HG03060 (cell line): ENCODE data around the gene GRAMD2A.

Experiments used
- ATAC-seq: cut with Tn5 transposase; IDR thresholded peaks from one replicate; pipeline ENCODE4 v1.9.1; 2021; ENCODE audit warnings: low read depth, moderate number of reproducible peaks; ENCODE audit not compliant: unreplicated experiment

The GRAMD2A gene

DNA sequence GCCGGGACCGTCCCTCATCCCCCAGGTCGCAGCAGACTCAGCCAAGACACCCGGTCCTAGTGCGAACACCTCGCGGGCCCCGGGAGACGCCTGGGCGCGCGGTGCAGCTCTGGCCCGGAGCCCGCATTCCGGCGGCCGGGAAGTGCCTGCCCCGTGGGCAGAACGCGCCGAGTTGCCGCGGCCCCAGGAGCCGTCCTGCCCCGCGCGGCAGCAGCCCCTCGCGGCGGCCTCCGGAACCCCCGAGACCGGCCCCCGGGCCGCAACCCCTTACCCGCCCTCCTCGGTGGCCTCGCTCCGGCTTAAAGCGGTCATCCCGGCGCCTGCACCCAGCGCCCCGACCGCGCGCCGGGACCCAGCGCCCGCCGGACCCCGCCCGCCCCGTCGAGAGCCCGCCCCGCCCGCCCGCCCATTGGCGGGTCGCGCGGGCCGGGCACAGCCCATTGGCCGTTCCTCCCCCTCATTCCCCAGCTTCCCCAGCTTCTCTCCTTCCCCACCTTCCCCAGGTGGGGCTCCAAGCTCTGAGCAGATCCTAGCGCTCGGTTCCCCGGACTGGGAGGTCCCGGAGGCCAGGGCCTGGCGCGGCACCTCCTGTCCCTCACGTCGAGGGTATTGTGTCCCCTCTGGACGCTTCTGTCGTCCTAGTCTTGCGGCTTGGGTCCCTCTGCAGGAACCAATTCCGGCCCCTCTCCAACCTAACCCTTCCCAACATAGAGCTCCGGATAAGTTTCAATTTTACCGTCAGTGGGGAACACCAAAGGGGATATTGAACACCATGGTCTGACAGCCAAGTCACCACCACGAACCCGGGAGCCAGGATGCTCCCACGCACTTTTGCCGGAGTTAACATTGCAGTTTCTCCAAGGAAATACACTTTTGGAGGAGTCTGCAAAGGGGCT, at the start of gene GRAMD2A:
GRAMD2A (minus strand) TSS at position 328 of the 896 bp plus-strand sequence.
- ATAC-seq, result no peak

DNA sequence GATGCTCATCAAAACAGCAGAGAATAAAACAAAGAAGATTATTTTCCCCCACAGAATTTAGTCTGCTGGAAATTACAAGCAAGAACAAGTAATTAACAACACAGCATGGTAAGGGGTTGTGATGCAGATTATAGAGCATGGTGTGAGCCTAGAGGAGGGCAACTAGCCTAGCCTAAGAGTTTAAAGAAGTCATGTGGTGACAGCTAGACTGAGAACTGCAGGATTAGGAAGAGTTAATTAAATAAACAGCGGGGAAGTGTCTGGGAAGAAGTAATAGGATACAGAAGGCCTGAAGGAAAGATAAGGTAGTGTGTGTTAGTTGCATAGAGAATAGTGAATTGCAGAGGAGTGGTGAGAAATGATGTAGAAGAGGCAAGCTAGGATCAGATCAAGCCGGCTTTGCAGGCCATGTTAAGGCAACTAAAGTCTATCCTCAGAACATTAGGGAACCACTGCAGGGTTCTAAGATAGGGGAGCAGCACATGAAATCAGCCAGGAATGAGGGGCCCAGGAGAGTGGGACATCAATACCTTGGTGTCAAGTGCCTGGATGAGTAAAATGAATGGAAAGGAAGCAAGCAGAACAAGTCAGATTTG, 45.3 kb upstream of the GRAMD2A start:
- ATAC-seq, result no peak

DNA sequence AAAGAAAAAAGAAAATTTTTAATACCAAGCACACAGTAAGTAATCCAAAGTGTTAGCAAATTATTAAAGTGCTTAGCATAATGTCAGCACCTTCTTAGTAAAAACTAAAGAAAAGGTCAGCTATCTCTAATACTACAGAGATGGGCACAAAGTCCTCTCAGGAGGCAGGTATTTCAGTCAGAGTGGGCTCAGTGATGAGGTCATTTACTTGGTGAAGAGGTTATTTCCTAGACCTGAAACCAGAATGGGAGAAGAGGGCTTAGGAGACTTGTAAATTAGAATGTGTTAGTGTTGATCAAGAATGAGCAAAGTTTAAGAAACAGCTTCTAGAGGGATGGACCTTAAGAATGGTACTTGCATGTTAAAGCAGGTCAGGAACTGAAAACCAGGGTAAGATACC, 42.1 kb upstream of the GRAMD2A start:
- ATAC-seq, result no peak

DNA sequence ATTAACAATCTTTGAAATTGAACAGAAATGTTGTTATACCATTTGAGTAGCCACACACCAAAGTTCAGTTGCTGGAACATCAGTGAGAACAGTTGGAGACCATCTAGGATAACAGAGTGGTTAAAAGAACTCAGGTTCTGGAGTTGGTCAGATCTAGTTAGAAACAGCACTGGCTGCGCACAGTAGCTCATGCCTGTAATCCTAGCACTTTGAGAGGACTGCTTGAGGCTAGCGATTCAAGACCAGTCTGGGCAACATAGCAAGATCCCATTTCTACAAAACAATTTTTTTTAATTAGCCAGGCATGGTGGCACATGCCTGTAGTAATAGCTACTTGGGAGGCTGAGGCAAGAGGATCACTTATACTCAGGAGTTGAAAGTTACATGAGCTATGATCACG, 41.0 kb upstream of the GRAMD2A start:
- ATAC-seq, result no peak

DNA sequence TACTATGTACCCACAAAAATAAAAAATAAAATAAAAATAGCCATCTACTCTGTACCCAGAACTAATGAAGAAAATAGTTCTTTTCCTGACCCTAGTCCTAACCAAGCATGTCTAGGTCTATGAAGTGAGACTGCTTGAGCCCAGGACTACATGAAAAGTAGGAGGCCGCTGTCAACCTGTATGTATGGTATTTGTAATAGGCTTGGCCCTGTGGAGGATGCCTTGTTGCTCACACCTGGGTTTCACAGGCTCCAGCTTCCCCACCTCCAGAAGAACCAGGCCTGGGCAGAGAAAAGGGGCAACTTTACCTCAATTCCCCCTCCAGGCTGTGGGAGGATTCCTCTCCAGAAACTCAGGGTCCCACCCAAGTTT, 40.3 kb upstream of the GRAMD2A start:
- ATAC-seq, result no peak

DNA sequence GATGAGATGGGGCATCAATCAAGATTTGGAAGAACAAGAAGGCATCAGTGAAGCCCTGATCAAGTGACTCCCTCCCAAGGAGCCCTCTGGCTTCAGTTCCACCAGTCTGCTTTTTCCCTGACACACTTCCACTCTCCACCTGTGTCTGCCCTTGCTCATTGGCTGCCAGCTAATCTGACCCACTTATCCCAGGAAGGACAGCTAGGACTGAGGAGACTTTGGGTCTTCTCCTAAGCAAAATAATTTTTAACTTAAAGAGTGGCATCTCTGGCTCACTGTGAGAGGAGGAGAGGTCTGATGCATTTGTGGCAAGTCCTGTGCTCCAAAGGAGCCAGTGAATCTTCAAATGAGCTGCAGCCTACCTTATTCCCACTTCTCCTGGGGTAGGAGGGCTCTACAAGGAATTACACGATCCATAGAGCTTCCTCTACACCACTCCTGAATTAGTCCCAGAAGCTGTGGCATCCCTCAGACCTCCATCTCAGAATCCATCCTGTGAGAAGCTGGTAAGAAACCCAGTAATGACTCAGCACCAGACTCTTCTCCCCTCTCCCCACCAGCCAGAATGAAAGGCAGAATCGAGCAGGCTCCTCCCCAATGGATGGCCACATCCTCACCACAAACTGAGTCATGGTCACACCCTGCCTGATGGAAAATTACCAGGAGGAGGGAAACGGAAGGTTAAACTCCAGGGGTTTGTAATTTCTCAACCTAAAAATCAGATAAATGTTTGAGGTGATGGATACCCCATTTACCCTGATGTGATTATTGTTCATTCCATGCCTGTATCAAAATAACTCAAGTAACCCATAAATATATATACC, 39.7 kb upstream of the GRAMD2A start:
- peak; percentile 46 for ATAC-seq

DNA sequence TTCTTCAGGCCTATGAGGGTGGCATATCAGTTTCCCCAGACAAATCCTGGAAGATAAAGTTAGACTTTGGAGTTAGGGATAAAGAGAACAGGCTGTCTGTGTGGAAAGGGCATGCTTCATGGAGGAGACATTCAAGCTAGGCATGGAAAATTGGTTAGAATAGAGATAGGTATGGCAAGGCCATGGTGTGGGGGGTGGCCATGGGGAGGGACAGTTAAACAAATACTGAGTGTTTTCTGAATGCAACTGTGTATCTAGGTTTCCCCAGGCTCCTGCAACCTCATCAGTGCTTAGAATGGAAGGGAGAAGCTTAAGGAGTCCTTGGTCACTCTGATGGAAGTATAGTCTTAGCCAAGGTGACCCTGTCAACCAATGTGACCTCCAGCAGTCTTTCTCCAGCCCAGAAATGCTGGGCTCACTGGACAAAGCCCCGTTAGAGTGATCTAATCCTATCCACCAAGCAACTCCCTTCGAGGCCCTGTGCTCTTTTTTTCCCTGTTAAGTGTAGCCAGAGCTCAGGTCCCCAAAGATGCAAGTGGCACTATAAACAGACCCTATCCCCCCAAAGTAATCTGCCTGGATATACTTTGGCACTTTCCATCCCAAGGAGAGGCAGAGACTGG, 38.9 kb upstream of the GRAMD2A start:
- no peak for ATAC-seq

DNA sequence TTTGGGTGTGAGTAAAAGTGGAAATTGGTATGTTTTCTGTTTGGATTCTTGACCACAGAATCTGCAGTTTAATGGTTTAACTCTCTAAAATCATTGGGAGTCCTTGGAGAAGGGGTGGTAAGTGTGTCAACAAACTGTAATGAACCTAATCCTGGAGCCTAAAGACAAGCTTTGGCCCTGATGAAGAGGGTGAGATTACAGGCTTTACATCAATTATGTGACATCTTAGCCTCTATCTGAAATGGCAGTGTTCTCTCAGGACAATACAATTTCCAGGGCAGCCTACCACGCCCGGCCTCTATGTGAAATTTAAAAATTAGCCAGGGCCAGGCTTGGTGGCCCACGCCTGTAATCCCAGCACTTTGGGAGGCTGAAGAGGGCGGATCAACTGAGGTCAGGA, 37.7 kb upstream of the GRAMD2A start:
- ATAC-seq, result no peak

DNA sequence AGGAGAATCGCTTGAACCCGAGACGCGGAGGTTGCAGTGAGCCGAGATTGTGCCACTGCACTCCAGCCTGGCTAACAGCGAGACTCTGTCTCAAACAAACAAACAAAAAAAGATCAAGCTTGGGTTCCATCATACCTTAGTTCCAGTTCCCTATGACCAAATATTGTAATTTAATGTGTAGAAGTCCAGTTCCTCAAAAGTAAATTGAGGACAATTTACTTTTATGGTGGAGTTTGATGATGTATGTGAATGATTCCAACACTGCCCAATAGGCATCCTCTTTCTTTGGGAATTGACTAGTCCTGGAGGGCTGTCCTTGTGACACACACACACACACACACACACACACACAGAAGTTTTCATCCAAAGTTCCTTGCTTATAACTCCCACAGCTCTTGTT, 36.2 kb upstream of the GRAMD2A start:
- ATAC-seq, result no peak

DNA sequence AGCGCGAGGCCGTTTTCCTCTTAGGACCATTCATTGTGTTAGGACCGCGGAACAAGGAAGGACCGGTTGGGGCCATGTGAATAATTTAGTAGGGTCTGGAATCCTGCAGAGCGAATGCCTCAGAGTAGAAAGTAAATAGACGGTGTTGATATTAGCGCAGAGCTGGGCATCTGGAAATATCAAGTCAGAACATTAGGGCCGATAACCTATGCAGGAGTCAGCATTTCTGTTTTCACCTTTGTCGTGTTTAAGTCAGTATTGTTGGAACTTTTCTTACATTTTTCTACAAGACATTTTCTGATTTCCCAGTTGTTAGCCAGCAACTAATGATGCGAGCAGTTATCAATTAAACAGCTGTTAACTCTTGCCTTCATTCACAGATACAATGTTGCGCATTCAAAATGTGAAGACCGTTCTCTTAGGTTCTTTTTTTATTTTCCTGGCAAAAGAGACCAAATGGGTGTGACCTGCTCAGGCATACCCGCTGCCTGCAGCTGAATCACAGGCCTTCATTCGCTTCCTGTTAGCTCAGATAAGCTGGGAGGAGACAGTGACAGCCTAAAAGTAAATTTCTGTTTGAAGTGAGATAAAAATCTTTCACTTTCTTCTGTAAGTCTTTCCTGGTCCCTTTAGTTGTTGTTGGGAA, 34.4 kb upstream of the GRAMD2A start:
- ATAC-seq, result no peak

DNA sequence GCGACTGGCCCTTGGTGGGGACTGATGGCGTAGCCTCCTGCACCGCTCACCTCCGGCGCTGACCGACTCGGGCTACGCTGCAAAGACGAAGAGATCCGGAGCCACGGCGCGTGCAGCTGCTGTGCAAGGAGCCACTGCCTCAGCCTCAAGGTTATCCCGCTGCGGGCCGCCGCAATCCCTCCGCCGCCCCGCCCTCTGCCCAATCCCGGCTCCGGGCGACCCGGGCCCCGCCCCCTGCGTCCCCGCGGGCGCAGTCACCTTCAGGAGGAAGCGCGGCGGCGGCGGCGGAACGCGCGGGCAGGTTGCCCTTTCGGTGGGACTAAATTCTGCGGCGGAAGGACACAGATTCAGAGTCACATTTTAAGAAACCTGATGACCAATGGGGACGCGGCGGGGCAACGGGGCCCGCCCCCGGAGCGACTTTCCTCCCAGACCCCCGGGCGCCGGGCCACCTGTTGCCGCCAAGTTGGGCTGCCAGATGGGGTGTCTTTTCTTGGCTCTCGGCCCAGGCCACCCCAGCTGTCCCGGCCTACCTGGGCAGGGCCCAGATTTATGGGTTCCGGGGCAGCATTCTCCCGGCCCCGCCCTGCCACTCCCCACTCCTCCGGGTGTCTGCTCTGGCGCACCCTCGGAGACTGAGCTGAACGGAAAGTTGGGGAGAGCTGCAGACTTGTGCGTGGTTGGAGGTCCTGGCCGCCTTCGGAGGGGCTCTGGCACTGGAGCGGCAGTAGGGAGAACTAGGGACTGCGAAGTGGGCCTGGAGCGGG, 33.7 kb upstream of the GRAMD2A start, which contains the start of gene PKM:
PKM (minus strand) TSS at position 125 of the 767 bp plus-strand sequence. CDS start 12,093 bp downstream, outside the sequence.
- no peak for ATAC-seq

DNA sequence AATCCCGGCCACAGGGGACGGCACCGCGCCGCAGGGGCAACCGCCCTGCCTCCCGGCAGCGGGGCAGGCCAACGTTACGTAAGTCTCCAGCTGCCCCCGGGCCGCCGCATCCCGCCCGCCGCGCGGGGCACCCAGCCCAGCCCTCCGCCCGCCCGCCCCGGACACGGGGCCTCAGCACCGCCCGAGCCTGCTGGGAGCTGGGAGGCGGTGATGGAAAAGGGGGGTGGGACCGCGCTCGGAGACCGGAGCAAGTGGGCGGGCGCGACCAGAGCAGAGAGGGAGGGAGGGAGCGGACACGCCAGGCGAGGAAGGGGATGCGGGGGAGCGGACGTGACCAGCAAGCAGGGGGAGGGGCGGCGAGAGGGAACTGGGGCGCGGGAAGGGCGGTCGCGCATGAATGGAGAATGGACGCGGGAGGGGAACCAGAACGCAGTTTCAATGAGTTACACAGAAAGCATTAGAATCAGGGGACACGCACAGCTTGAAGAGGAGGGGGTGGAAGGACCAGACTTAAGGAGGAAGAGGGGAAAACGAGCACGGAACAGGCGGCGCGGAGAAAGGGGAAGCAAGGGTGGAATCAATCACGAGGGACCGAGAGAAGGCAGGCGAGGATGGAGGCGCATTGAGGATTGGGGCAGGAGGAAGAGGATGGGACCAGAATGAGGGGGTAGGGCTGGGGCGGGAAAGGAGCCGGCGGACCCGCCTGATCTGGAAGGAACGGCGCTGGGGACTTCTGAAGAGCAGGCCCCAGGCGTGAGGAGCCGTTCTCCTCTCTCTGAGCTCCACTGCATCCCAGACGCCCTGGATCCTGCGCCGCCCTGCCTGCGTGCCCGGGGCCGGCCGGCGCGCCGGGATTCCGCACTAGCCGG, 32.8 kb upstream of the GRAMD2A start:
- ATAC-seq, result no peak

DNA sequence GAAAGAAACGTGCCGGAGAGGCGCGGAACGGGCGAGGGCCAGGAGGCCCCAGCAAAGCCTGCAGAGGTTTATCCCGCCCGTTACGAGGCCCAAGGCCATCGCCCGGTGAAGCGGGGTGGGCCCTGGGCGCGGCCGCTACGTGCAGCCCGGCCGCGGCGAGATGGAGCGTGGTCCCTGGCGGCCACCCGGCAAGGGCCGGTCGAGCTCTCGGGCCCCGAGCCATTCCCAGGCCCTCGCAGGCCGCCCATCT, 32.3 kb upstream of the GRAMD2A start:
- ATAC-seq, result no peak

DNA sequence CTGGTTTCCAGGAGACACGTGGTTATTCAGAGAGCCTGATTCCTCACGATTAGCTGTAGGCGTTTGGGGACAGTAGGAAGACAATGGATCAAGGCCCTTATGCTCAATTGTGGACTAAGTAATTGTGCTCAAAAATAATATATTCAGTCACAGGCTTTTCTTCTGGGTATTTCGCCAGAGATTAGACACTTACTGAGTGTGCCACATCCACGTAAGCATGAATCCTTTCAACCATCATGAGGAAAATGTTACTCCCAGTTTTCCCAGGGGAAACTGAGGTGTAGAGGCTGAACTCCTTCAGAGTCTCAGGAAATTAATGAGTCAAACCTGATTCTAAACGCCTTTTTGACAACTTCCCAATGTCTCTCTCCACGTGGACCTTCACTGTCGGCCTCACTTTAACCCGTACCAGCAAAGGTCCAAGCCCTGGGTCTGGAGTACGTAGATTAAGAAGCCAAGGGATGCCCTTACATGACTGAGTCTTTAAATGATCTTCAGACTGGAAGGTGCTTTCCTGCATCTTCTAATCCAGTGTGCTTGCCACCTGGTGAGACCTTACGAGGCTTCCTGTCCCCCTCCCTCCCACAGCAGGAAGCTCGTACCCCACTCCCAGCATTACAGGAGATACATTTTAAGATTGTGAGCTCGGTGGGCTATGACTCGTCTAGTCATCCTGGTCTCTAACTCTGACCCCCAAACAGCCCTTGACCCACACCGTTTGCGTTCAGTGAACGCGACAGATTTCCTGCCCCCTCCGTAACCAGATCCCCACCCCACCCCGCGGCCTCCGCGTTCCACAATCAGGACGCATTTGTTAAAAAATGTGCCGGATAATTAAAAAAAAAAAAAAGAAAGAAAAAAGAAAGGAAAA, 31.7 kb upstream of the GRAMD2A start:
- no peak for ATAC-seq

DNA sequence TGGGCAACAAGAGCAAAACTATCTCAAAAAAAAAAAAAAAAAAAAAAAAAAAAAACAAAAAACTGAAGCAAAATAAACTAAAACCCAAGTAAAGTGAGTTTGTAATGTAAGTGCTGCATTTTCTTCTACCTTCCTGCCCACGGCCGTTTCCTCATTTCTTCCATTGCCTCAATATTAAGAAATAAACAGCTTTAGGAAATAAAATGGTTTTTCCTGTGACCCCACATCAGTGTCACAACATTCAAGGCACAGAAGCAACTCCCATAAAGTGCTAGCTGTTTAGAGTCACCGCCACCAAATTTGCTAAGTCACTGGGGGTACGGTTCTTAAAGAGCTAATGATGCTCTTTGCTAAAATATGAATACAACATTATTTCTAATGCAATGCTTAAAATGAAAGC, 30.1 kb upstream of the GRAMD2A start:
- ATAC-seq, result no peak

DNA sequence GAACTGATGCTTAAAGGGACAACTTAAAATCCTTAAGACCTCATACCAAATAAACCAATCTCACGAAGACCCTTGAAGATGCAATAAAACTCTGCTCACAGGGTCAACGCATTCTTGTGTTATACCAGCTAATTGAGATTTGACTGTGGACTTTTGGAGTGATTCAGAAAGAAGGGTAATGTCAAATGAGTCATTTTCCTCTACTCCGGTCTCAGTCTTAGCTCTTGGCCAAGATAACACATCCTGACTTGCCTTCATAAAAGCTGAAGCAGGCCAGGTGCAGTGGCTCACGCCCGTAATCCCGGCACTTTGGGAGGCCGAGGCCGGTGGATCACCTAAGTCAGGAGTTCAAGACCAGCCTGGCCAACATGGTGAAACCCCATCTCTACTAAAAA, 29.6 kb upstream of the GRAMD2A start:
- no peak for ATAC-seq

DNA sequence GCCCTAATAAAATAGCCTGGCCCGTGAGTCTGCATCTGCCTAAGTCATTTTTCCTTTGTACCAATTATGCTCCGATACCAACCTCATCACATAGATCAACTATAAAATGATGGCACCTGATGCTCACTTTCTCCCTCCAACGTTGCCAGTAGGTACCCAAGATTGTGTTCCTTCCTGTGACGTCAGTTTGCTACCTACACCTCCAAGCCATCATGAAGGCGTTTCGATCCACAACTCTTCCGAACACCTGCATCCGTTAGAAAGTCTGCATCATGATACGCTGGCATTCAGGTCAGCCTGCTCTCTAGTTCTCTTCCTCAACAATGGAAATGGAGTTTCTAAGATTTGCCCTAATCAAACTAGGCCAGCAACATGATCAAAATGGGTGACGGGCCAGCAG, 25.7 kb upstream of the GRAMD2A start:
- ATAC-seq, result no peak

DNA sequence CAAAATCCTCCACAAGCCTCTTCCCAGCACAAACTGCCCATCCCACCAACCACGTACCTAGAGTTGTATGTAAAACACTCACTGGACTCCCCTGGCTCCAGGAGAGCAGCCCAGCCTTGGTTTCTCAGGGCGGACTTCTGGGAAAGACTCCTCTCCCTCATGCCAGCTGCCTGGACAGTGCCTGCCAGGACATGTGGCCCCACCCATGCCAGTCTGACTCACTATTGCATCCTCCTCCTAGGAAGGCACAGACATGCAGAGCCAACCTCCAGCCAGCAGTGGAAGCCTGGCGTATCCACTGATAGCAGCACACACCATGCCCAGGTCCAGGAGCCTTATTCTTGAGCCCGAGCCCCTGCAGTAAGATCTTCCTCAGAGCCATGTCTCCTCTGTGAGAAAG, 24.8 kb upstream of the GRAMD2A start:
- ATAC-seq, result no peak
